HUES64 (cell line): ENCODE results near the gene MSANTD4. TPM values are rescaled to one million over a fixed set of nuclear protein-coding genes. Genes with fewer than 3 reads are reported as not detected.
A peak's percentile ranks its signal among the peaks of the same experiment; 100 is the strongest.
"Not testable (repeated sequence)": the region's sequence is repeated elsewhere in the genome, so short reads cannot be mapped to it uniquely, and the experiment has no call there.

Source experiments
- H3K27ac ChIP-seq: 2 replicates; pipeline ENCODE4 v1.7.0; 2013; ENCODE audit warnings: low read depth, low read length, inconsistent platforms
- H3K27me3 ChIP-seq: 2 replicates; pipeline ENCODE4 v1.6.1; 2013; ENCODE audit warnings: mild to moderate bottlenecking, low read length; ENCODE audit not compliant: insufficient read depth
- H3K36me3 ChIP-seq: 2 replicates; pipeline ENCODE4 v1.6.1; 2013; ENCODE audit warnings: mild to moderate bottlenecking, low read length; ENCODE audit not compliant: insufficient read depth
- H3K4me1 ChIP-seq: 2 replicates; pipeline ENCODE4 v1.6.1; 2013; ENCODE audit warnings: mild to moderate bottlenecking, low read length, moderate library complexity; ENCODE audit not compliant: insufficient read depth
- H3K4me3 ChIP-seq: 2 replicates; pipeline ENCODE4 v1.5.1; 2013; ENCODE audit warnings: mild to moderate bottlenecking, low read length, moderate library complexity
- H3K9ac ChIP-seq: 2 replicates; pipeline ENCODE4 v1.6.1; 2013; ENCODE audit warnings: mild to moderate bottlenecking, low read depth, low read length
- H3K9me3 ChIP-seq: 2 replicates; pipeline ENCODE4 v1.6.1; 2013; ENCODE audit warnings: low read depth, low read length; ENCODE audit not compliant: insufficient read depth
- WGBS: fragments of 150-250, 120-280 bp; methylation state at CpG from one replicate; pipeline ENCODE4 v1.1.7; 2013; ENCODE audit warnings: missing lambda C conversion rate; 5-methylcytosine and 5-hydroxymethylcytosine counted together
- polyA plus RNA-seq, 2 experiments: library from polyadenylated mRNA; stranded (reverse); fragments of 50-300 nt; gene quantifications; one replicate each; pipeline ENCODE4 v1.2.3, GENCODE V29; 2013

Gene MSANTD4
- polyA plus RNA-seq (2013, experiment 1 of 2), result 14.8 TPM
- polyA plus RNA-seq (2013, experiment 2 of 2), result 16.1 TPM

- WGBS, result 2% methylated on average over 48 of the region's 48 CpGs
- H3K9ac ChIP-seq, result peak within 1 kb of the TSS; percentile 64
- no peaks in the 10 kb centered on the region for H3K27me3 ChIP-seq
- peaks cover 24% of the 10 kb centered on the region for H3K4me1 ChIP-seq
- H3K27ac ChIP-seq, result peak within 1 kb of the TSS; percentile 49; the same call in 1 of the 2 replicates
- no peaks in the 10 kb centered on the region for H3K9me3 ChIP-seq
- peaks cover 7% of the 10 kb centered on the region; the same call in 1 of the 2 replicates for H3K36me3 ChIP-seq
- peak within 1 kb of the TSS; percentile 84 for H3K4me3 ChIP-seq
Measured at GRCh38 chr11:106021967-106022794, at the start of gene MSANTD4. Gene MSANTD4, minus strand, starts transcription at chr11:106022240. Its CDS starts 11,323 bp downstream, at chr11:106010917.

GRCh38 chr11:106070606-106071005 is 48.6 kb upstream of the MSANTD4 start:
- Histone ChIP-seq H3K36me3 (no peaks in the 10 kb centered on the region), H3K4me1 (0 out of 2 replicates have a peak, but pooled peaks cover under 1% of the 10 kb centered on the region), H3K9ac (no peak overlapping the region), H3K4me3 (no peak overlapping the region), H3K27ac (no peak overlapping the region), H3K27me3 (no peaks in the 10 kb centered on the region), H3K9me3 (no peaks in the 10 kb centered on the region)
- WGBS, result 100% methylated on average over 2 of the region's 3 CpGs

- Histone ChIP-seq H3K27ac (no peak overlapping the region), H3K9ac (no peak overlapping the region), H3K4me1 (peaks cover 5% of the 10 kb centered on the region; the same call in 1 of the 2 replicates), H3K4me3 (no peak overlapping the region), H3K9me3 (no peaks in the 10 kb centered on the region), H3K27me3 (no peaks in the 10 kb centered on the region), H3K36me3 (no peaks in the 10 kb centered on the region)
Measured at GRCh38 chr11:106063009-106063408, 41.0 kb upstream of the MSANTD4 start.

- Histone ChIP-seq H3K9ac (no peak overlapping the region), H3K36me3 (no peaks in the 10 kb centered on the region), H3K4me1 (peaks cover 5% of the 10 kb centered on the region; the same call in 1 of the 2 replicates), H3K27me3 (no peaks in the 10 kb centered on the region), H3K9me3 (no peaks in the 10 kb centered on the region), H3K4me3 (no peak overlapping the region), H3K27ac (no peak overlapping the region)
- WGBS, result 92% methylated on average over 1 of the region's 1 CpG
Measured at GRCh38 chr11:106061954-106062949, 40.2 kb upstream of the MSANTD4 start.

GRCh38 chr11:106061249-106061784 is 39.3 kb upstream of the MSANTD4 start:
- Histone ChIP-seq H3K9ac (no peak overlapping the region), H3K36me3 (no peaks in the 10 kb centered on the region), H3K27me3 (no peaks in the 10 kb centered on the region), H3K4me3 (no peak overlapping the region), H3K27ac (no peak overlapping the region), H3K9me3 (no peaks in the 10 kb centered on the region), H3K4me1 (peaks cover 5% of the 10 kb centered on the region; the same call in 1 of the 2 replicates)

GRCh38 chr11:106059617-106060016 is 37.6 kb upstream of the MSANTD4 start:
- Histone ChIP-seq H3K9ac (no peak overlapping the region), H3K36me3 (no peaks in the 10 kb centered on the region), H3K27me3 (no peaks in the 10 kb centered on the region), H3K27ac (no peak overlapping the region), H3K4me3 (no peak overlapping the region), H3K9me3 (no peaks in the 10 kb centered on the region), H3K4me1 (peaks cover 5% of the 10 kb centered on the region; the same call in 1 of the 2 replicates)
- WGBS, result 100% methylated on average over 1 of the region's 1 CpG

GRCh38 chr11:106058377-106058776 is 36.3 kb upstream of the MSANTD4 start:
- H3K27ac ChIP-seq, H3K9me3 ChIP-seq, H3K9ac ChIP-seq, H3K4me3 ChIP-seq, H3K4me1 ChIP-seq, H3K27me3 ChIP-seq, H3K36me3 ChIP-seq: not testable (repeated sequence)
- 96% methylated on average over 14 of the region's 14 CpGs for WGBS

- WGBS, result 94% methylated on average over 1 of the region's 2 CpGs
- Histone ChIP-seq H3K9ac (no peak overlapping the region), H3K9me3 (no peaks in the 10 kb centered on the region), H3K36me3 (no peaks in the 10 kb centered on the region), H3K27ac (no peak overlapping the region), H3K4me1 (no peaks in the 10 kb centered on the region), H3K4me3 (no peak overlapping the region), H3K27me3 (no peaks in the 10 kb centered on the region)
Measured at GRCh38 chr11:106051103-106051502, 29.1 kb upstream of the MSANTD4 start.

GRCh38 chr11:106049727-106050476 is 27.9 kb upstream of the MSANTD4 start:
- Histone ChIP-seq H3K27me3 (no peaks in the 10 kb centered on the region), H3K9me3 (no peaks in the 10 kb centered on the region), H3K4me1 (no peaks in the 10 kb centered on the region), H3K4me3 (no peak overlapping the region), H3K9ac (no peak overlapping the region), H3K36me3 (no peaks in the 10 kb centered on the region), H3K27ac (no peak overlapping the region)
- 87% methylated on average over 5 of the region's 5 CpGs for WGBS

- no peak overlapping the region for H3K4me3 ChIP-seq
- H3K27ac ChIP-seq, result no peak overlapping the region
- H3K4me1 ChIP-seq, result no peaks in the 10 kb centered on the region
- H3K9ac ChIP-seq, result no peak overlapping the region
- H3K9me3 ChIP-seq, result no peaks in the 10 kb centered on the region
- no peaks in the 10 kb centered on the region for H3K27me3 ChIP-seq
- no peaks in the 10 kb centered on the region for H3K36me3 ChIP-seq
Measured at GRCh38 chr11:106047631-106048030, 25.6 kb upstream of the MSANTD4 start.
